ENCODE results near the gene PCDHGB6.

DNA sequence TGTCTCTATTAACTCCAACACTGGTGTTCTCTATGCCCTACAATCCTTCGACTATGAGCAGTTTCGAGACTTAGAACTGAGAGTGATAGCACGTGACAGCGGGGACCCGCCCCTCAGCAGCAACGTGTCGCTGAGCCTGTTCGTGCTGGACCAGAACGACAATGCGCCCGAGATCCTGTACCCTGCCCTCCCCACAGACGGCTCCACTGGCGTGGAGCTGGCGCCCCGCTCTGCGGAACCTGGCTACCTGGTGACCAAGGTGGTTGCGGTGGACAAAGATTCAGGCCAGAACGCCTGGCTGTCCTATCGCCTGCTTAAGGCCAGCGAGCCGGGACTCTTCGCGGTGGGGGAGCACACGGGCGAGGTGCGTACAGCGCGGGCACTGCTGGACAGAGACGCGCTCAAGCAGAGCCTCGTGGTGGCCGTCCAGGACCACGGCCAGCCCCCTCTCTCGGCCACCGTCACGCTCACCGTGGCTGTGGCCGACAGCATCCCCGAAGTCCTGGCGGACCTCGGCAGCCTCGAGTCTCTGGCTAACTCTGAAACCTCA is 15.0 kb downstream of the PCDHGB6 start:
- TF ChIP-seq, protein P1, sequence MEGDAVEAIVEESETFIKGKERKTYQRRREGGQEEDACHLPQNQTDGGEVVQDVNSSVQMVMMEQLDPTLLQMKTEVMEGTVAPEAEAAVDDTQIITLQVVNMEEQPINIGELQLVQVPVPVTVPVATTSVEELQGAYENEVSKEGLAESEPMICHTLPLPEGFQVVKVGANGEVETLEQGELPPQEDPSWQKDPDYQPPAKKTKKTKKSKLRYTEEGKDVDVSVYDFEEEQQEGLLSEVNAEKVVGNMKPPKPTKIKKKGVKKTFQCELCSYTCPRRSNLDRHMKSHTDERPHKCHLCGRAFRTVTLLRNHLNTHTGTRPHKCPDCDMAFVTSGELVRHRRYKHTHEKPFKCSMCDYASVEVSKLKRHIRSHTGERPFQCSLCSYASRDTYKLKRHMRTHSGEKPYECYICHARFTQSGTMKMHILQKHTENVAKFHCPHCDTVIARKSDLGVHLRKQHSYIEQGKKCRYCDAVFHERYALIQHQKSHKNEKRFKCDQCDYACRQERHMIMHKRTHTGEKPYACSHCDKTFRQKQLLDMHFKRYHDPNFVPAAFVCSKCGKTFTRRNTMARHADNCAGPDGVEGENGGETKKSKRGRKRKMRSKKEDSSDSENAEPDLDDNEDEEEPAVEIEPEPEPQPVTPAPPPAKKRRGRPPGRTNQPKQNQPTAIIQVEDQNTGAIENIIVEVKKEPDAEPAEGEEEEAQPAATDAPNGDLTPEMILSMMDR (IDR thresholded peaks at IDR 0.05) = no peak
- no peak for TF ChIP-seq TCF7L2 (IDR thresholded peaks at IDR 0.05; ENCODE audit: low read depth, low read length)
- TF ChIP-seq, protein P2, sequence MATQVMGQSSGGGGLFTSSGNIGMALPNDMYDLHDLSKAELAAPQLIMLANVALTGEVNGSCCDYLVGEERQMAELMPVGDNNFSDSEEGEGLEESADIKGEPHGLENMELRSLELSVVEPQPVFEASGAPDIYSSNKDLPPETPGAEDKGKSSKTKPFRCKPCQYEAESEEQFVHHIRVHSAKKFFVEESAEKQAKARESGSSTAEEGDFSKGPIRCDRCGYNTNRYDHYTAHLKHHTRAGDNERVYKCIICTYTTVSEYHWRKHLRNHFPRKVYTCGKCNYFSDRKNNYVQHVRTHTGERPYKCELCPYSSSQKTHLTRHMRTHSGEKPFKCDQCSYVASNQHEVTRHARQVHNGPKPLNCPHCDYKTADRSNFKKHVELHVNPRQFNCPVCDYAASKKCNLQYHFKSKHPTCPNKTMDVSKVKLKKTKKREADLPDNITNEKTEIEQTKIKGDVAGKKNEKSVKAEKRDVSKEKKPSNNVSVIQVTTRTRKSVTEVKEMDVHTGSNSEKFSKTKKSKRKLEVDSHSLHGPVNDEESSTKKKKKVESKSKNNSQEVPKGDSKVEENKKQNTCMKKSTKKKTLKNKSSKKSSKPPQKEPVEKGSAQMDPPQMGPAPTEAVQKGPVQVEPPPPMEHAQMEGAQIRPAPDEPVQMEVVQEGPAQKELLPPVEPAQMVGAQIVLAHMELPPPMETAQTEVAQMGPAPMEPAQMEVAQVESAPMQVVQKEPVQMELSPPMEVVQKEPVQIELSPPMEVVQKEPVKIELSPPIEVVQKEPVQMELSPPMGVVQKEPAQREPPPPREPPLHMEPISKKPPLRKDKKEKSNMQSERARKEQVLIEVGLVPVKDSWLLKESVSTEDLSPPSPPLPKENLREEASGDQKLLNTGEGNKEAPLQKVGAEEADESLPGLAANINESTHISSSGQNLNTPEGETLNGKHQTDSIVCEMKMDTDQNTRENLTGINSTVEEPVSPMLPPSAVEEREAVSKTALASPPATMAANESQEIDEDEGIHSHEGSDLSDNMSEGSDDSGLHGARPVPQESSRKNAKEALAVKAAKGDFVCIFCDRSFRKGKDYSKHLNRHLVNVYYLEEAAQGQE (IDR thresholded peaks at IDR 0.05; ENCODE audit: insufficient read depth in 1 of 2, low read depth in 2 of 2, low read length in 1 of 2) = no peak
- no peak for TF ChIP-seq POLR2AphosphoS5 (IDR thresholded peaks at IDR 0.05; ENCODE audit: low read depth, low read length)
- TF ChIP-seq SIN3A (IDR thresholded peaks at IDR 0.05; ENCODE audit: borderline replicate concordance, insufficient read depth, low read depth, low read length) = no peak

All from Panc1 (cell line).